HG02610 (cell line): ENCODE data around the gene PRRT1B.

ENCODE experiments used
- ATAC-seq: cut with Tn5 transposase; IDR thresholded peaks from one replicate; pipeline ENCODE4 v1.9.1; 2021; ENCODE audit warnings: mild to moderate bottlenecking, moderate library complexity; ENCODE audit not compliant: unreplicated experiment

Gene PRRT1B

GRCh38 chr9:131578731-131579504 is 33.6 kb downstream of the PRRT1B start:
- peak; percentile 51 for ATAC-seq

GRCh38 chr9:131579789-131580211 is 34.5 kb downstream of the PRRT1B start:
- no peak for ATAC-seq

GRCh38 chr9:131580358-131580757 is 35.0 kb downstream of the PRRT1B start:
- no peak for ATAC-seq

- no peak for ATAC-seq
Observed at GRCh38 chr9:131582056-131582455, 36.7 kb downstream of the PRRT1B start.

- no peak for ATAC-seq
Observed at GRCh38 chr9:131582466-131583336, 37.4 kb downstream of the PRRT1B start.

GRCh38 chr9:131583337-131583645 is 38.0 kb downstream of the PRRT1B start:
- ATAC-seq = no peak

GRCh38 chr9:131583836-131584555 is 38.7 kb downstream of the PRRT1B start:
- no peak for ATAC-seq

- ATAC-seq = no peak
Observed at GRCh38 chr9:131584858-131585257, 39.5 kb downstream of the PRRT1B start.

GRCh38 chr9:131585375-131585774 is 40.1 kb downstream of the PRRT1B start:
- ATAC-seq = peak; percentile 41

GRCh38 chr9:131587331-131587730 is 42.0 kb downstream of the PRRT1B start:
- ATAC-seq = no peak

- no peak for ATAC-seq
Observed at GRCh38 chr9:131587906-131588305, 42.6 kb downstream of the PRRT1B start.

GRCh38 chr9:131588396-131588795 is 43.1 kb downstream of the PRRT1B start:
- no peak for ATAC-seq

- no peak for ATAC-seq
Observed at GRCh38 chr9:131589124-131589711, 43.9 kb downstream of the PRRT1B start.

GRCh38 chr9:131589993-131590392 is 44.7 kb downstream of the PRRT1B start:
- ATAC-seq = no peak

GRCh38 chr9:131590449-131590848 is 45.1 kb downstream of the PRRT1B start:
- no peak for ATAC-seq

- ATAC-seq = no peak
Observed at GRCh38 chr9:131590907-131591844, 45.9 kb downstream of the PRRT1B start.

GRCh38 chr9:131591845-131592208 is 46.5 kb downstream of the PRRT1B start:
- no peak for ATAC-seq

GRCh38 chr9:131593091-131593820 is 47.9 kb downstream of the PRRT1B start:
- no peak for ATAC-seq

GRCh38 chr9:131593936-131594665 is 48.8 kb downstream of the PRRT1B start:
- no peak for ATAC-seq
